NCI-H82 treated with DMSO at 0.1 percent for 48 hours (cell line): ENCODE data around the gene GRK5.

Source experiments
- DNase-seq: peaks from one replicate; lab custom pipeline; 2025; ENCODE audit not compliant: unreplicated experiment; lab: John Stamatoyannopoulos, UW

GRK5 gene

GRCh38 chr10:119292968-119293760 is 85.8 kb downstream of the GRK5 start:
- DNase-seq: no peak

GRCh38 chr10:119296703-119297102 is 89.3 kb downstream of the GRK5 start:
- no peak for DNase-seq

- DNase-seq: no peak
Measured at GRCh38 chr10:119297207-119297968, 90.0 kb downstream of the GRK5 start.

- DNase-seq: no peak
Measured at GRCh38 chr10:119298810-119299209, 91.4 kb downstream of the GRK5 start.

GRCh38 chr10:119299531-119299930 is 92.2 kb downstream of the GRK5 start:
- DNase-seq: peak; percentile 7

GRCh38 chr10:119301397-119301796 is 94.0 kb downstream of the GRK5 start:
- no peak for DNase-seq

- no peak for DNase-seq
Measured at GRCh38 chr10:119302172-119302571, 94.8 kb downstream of the GRK5 start.

GRCh38 chr10:119302591-119303253 is 95.4 kb downstream of the GRK5 start:
- no peak for DNase-seq

- no peak for DNase-seq
Measured at GRCh38 chr10:119303886-119304285, 96.5 kb downstream of the GRK5 start.

GRCh38 chr10:119304541-119304940 is 97.2 kb downstream of the GRK5 start:
- DNase-seq: no peak

GRCh38 chr10:119305860-119306513 is 98.6 kb downstream of the GRK5 start:
- no peak for DNase-seq

GRCh38 chr10:119306514-119306951 is 99.2 kb downstream of the GRK5 start:
- no peak for DNase-seq

GRCh38 chr10:119306986-119307392 is 99.6 kb downstream of the GRK5 start:
- no peak for DNase-seq

- no peak for DNase-seq
Measured at GRCh38 chr10:119308089-119308488, 100.7 kb downstream of the GRK5 start.

- DNase-seq: no peak
Measured at GRCh38 chr10:119308551-119309422, 101.4 kb downstream of the GRK5 start.

- no peak for DNase-seq
Measured at GRCh38 chr10:119309423-119309770, 102.0 kb downstream of the GRK5 start.

GRCh38 chr10:119310806-119311205 is 103.4 kb downstream of the GRK5 start:
- DNase-seq: no peak

GRCh38 chr10:119312241-119312640 is 104.9 kb downstream of the GRK5 start:
- DNase-seq: no peak

GRCh38 chr10:119313024-119313423 is 105.7 kb downstream of the GRK5 start:
- DNase-seq: no peak

GRCh38 chr10:119313644-119314043 is 106.3 kb downstream of the GRK5 start:
- DNase-seq: no peak
